Natural killer cell (primary cell): ENCODE data around the gene SEC24D. TPM values are rescaled to one million over a fixed set of nuclear protein-coding genes. Genes with fewer than 3 reads are reported as not detected.

ENCODE experiments used
- ATAC-seq, 3 donors: fragments of 150-1000 bp in 2 of 3; fragments of 200-7000 bp in 1 of 3; cut with Tn5 transposase; 1 replicate in 1 of 3; 2 replicates in 2 of 3; pipeline ENCODE4 v1.10.0; 2021; ENCODE audit warnings: mild to moderate bottlenecking in 2 of 3, moderate library complexity in 2 of 3
- DNase-seq, 2 donors: peaks; one replicate each; pipeline versions ENCODE4 v3.0.0 to v3.0.0-alpha.2; 2013 to 2021; ENCODE audit warnings: mixed read lengths in 1 of 2
- H3K27ac ChIP-seq: one replicate; pipeline ENCODE4 v1.5.1; 2013; ENCODE audit warnings: mild to moderate bottlenecking, low read length
- H3K27me3 ChIP-seq: one replicate; pipeline ENCODE4 v1.6.1; 2013; ENCODE audit warnings: low read length; ENCODE audit not compliant: control insufficient read depth, insufficient read depth
- H3K36me3 ChIP-seq: one replicate; pipeline ENCODE4 v1.6.1; 2013; ENCODE audit warnings: low read length; ENCODE audit not compliant: control insufficient read depth, insufficient read depth
- H3K4me1 ChIP-seq: one replicate; pipeline ENCODE4 v1.6.1; 2013; ENCODE audit warnings: low read length; ENCODE audit not compliant: control insufficient read depth, insufficient read depth
- H3K4me3 ChIP-seq: one replicate; pipeline ENCODE4 v1.5.1; 2013; ENCODE audit warnings: low read length
- H3K9me3 ChIP-seq: one replicate; pipeline ENCODE4 v1.6.1; 2013; ENCODE audit warnings: low read length; ENCODE audit not compliant: control insufficient read depth, insufficient read depth
- H3K27ac Mint-ChIP-seq, 2 donors: one replicate each; pipeline ENCODE4 v1.8.0; 2022; ENCODE audit warnings: mild to moderate bottlenecking in 2 of 2, mixed read lengths in 2 of 2, moderate library complexity in 1 of 2
- H3K27me3 Mint-ChIP-seq, 2 donors: one replicate each; pipeline ENCODE4 v1.8.0; 2022; ENCODE audit warnings: low read depth in 2 of 2, mixed read lengths in 2 of 2
- H3K36me3 Mint-ChIP-seq: one replicate; pipeline ENCODE4 v1.8.0; 2022; ENCODE audit warnings: mixed read lengths
- H3K4me1 Mint-ChIP-seq, 2 donors: one replicate each; pipeline ENCODE4 v1.8.0; 2022; ENCODE audit warnings: mixed read lengths in 2 of 2
- H3K4me3 Mint-ChIP-seq: one replicate; pipeline ENCODE4 v1.8.0; 2022; ENCODE audit warnings: mild to moderate bottlenecking, moderate library complexity, mixed read lengths
- H3K9me3 Mint-ChIP-seq, 2 donors: one replicate each; pipeline ENCODE4 v1.8.0; 2022; ENCODE audit warnings: mixed read lengths in 2 of 2
- WGBS: methylation state at CpG from one replicate; pipeline ENCODE4 v1.1.7; 2013; ENCODE audit warnings: missing lambda C conversion rate; ENCODE audit not compliant: insufficient coverage; 5-methylcytosine and 5-hydroxymethylcytosine counted together
- intact Hi-C: fragments of 100-400 bp; cut with micrococcal nuclease; formaldehyde crosslinking; loops from one replicate; pipeline ENCODE4 v1.14.2; 2022
- total RNA-seq, 4 donors: library from RNA; stranded (reverse); fragments of 120-200 nt in 1 of 4; gene quantifications; one replicate each; pipeline versions ENCODE4 v1.2.3 to v1.2.4, GENCODE V29; 2013 to 2022
- TF ChIP-seq, protein P1 (sequence below): fragments of 200-600 bp; IDR thresholded peaks from one replicate; pipeline ENCODE4 v1.8.0; 2022; ENCODE audit warnings: antibody characterized with exemption

Gene SEC24D
- total RNA-seq, 3 donors from 2014 or later (not counting 1 experiment from before 2014, with no cell fraction given), result 32.7 to 50.2 (median 35.2) TPM

DNA sequence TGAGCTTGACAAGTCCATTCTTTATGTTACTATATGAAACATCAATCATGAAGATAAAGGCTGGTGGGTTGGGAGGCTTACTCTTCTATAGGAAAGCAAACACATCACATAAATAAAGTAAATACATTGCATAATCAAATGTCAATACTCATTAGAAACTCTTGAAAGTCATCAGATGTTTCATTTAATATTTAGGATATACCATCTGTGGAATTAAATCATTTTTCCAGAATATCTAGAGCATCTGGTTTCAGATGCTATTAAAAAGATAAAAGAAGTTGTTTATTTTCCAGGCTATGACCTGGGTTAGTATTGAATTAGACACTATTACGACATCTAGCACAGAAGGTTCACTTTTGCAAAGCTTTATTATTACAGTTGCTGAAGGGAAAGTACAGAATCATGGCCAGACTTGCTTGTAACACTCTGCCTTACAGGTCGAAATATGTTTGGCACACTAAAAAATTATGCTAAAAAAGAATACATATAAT lies 78.1 kb downstream of the SEC24D start:
- Histone ChIP-seq H3K36me3 (peaks cover 19% of the 10 kb centered on the region), H3K4me3 (no peak overlapping the region), H3K27me3 (no peaks in the 10 kb centered on the region), H3K4me1 (no peaks in the 10 kb centered on the region), H3K9me3 (no peaks in the 10 kb centered on the region), H3K27ac (no peak overlapping the region)
- TF ChIP-seq, protein P1, sequence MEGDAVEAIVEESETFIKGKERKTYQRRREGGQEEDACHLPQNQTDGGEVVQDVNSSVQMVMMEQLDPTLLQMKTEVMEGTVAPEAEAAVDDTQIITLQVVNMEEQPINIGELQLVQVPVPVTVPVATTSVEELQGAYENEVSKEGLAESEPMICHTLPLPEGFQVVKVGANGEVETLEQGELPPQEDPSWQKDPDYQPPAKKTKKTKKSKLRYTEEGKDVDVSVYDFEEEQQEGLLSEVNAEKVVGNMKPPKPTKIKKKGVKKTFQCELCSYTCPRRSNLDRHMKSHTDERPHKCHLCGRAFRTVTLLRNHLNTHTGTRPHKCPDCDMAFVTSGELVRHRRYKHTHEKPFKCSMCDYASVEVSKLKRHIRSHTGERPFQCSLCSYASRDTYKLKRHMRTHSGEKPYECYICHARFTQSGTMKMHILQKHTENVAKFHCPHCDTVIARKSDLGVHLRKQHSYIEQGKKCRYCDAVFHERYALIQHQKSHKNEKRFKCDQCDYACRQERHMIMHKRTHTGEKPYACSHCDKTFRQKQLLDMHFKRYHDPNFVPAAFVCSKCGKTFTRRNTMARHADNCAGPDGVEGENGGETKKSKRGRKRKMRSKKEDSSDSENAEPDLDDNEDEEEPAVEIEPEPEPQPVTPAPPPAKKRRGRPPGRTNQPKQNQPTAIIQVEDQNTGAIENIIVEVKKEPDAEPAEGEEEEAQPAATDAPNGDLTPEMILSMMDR, result no peak
- DNase-seq, result no peak
- Mint-ChIP-seq H3K4me1 (peaks cover 0 to 4% of the 10 kb centered on the region in 2 donors), H3K27ac (no peak overlapping the region), H3K4me3 (no peak overlapping the region), H3K27me3 (no peaks in the 10 kb centered on the region), H3K36me3 (no peaks in the 10 kb centered on the region), H3K9me3 (no peaks in the 10 kb centered on the region)
- ATAC-seq, result no peak
- WGBS, result 100% methylated on average over 1 of the region's 2 CpGs
- intact Hi-C loops, result no loop called here

DNA sequence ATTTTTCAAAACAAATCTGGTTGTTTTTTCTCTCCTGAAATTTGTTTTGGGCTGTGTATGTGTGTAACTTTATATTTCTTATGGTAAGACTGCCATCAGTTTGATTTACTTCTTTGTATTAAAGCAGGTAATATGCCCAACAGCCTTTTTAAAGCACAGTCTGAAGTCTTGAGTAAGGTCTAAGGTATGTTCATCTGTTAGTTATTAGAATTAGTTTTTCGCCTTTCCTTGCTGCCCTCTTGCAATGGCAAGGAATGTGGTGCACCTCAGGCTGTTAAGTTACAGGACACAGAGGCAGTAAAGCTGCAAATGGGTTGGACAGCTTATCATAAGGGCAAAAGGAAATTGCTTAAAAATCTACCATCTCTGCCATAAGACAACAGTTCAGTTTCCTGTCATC lies 79.0 kb downstream of the SEC24D start:
- peaks cover 0 to 4% of the 10 kb centered on the region in 2 donors for H3K4me1 Mint-ChIP-seq
- H3K27me3 Mint-ChIP-seq, result no peaks in the 10 kb centered on the region
- H3K36me3 Mint-ChIP-seq, result peaks cover 3% of the 10 kb centered on the region
- H3K27ac Mint-ChIP-seq, result no peak overlapping the region
- Histone ChIP-seq H3K36me3 (peaks cover 23% of the 10 kb centered on the region), H3K27me3 (no peaks in the 10 kb centered on the region), H3K9me3 (no peaks in the 10 kb centered on the region), H3K4me1 (no peaks in the 10 kb centered on the region), H3K27ac (no peak overlapping the region), H3K4me3 (no peak overlapping the region)
- TF ChIP-seq, protein P1, result no peak
- 100% methylated on average over 1 of the region's 1 CpG for WGBS
- H3K9me3 Mint-ChIP-seq, result no peaks in the 10 kb centered on the region
- ATAC-seq (no peak), DNase-seq (no peak)
- intact Hi-C loops, result no loop called here
- no peak overlapping the region for H3K4me3 Mint-ChIP-seq

DNA sequence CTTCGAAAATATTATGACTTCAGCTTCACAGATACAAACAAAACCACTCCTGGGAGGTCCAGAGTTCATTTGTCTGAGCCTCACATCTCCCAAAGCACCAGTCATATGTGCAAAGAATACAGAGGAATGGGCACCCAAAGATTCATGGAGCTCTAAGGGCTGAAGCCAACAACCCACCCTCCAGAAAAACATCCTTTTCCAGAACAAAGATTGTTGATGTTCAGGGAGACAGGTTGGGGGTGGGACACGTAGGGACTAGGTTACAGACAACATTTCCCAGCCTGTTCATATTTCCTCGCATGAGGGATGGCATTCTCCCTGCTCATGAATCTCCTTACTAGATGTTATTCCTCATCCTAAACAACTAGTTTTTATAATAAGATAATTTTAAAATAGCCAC lies 79.5 kb downstream of the SEC24D start:
- WGBS, result 95% methylated on average over 2 of the region's 3 CpGs
- intact Hi-C loops, result no loop called here
- no peak overlapping the region for H3K27ac ChIP-seq
- Mint-ChIP-seq H3K4me1 (peaks cover 0 to 4% of the 10 kb centered on the region in 2 donors), H3K27ac (no peak overlapping the region), H3K36me3 (peaks cover 8% of the 10 kb centered on the region), H3K4me3 (no peak overlapping the region), H3K27me3 (no peaks in the 10 kb centered on the region), H3K9me3 (no peaks in the 10 kb centered on the region)
- H3K9me3 ChIP-seq, result no peaks in the 10 kb centered on the region
- ATAC-seq (no peak), DNase-seq (no peak)
- H3K27me3 ChIP-seq, result no peaks in the 10 kb centered on the region
- peaks cover 27% of the 10 kb centered on the region for H3K36me3 ChIP-seq
- H3K4me1 ChIP-seq, result no peaks in the 10 kb centered on the region
- no peak overlapping the region for H3K4me3 ChIP-seq
- TF ChIP-seq, protein P1, result no peak
